Peyer's patch (tissue), 4 donors: ENCODE measurements around the gene CORO2A.

ENCODE experiments used
- CTCF ChIP-seq, 6 experiments: fragments of 450-650 bp in 4 of 6; fragments of 200-600 bp in 2 of 6; sonication (generic) in 1 of 6; IDR thresholded peaks; one replicate each; pipeline ENCODE4 v1.5.1; 2017 to 2019; ENCODE audit warnings: antibody characterized with exemption in 6 of 6, mild to moderate bottlenecking in 3 of 6, moderate library complexity in 1 of 6
- POLR2A ChIP-seq, 2 donors: fragments of 450-650 bp; IDR thresholded peaks; one replicate each; pipeline ENCODE4 v1.5.1; 2017; ENCODE audit warnings: antibody characterized with exemption in 2 of 2, mild to moderate bottlenecking in 2 of 2, moderate library complexity in 2 of 2

GRCh38 chr9:98222885-98223691 lies 30.7 kb upstream of the CORO2A start:
- no peak for TF ChIP-seq POLR2A (IDR thresholded peaks at IDR 0.05)
- no peak for TF ChIP-seq CTCF (IDR thresholded peaks at IDR 0.05)
